Measurements from ENCODE around the gene GPR137C. TPM values are rescaled to one million over a fixed set of nuclear protein-coding genes. Genes with fewer than 3 reads are reported as not detected.

GPR137C gene
- total RNA-seq, 1 donor from 2014 or later = 0.74 TPM

GRCh38 chr14:52683985-52684520 is 131.4 kb downstream of the GPR137C start:
- intact Hi-C loops (cut with DNase I) = no loop called here

GRCh38 chr14:52686176-52686575 is 133.5 kb downstream of the GPR137C start:
- no peak for DNase-seq (ENCODE audit: extremely low spot score in 2 of 2)
- Histone ChIP-seq H3K27ac (no peak overlapping the region), H3K4me3 (no peak overlapping the region), H3K4me1 (peaks cover 12% of the 10 kb centered on the region), H3K36me3 (peaks cover 0 to 3% of the 10 kb centered on the region in 2 donors), H3K9me3 (no peaks in the 10 kb centered on the region), H3K27me3 (no peaks in the 10 kb centered on the region)
- intact Hi-C loops (cut with DNase I) = no loop called here
- no peak for TF ChIP-seq CTCF (IDR thresholded peaks at IDR 0.05)
- no peak for TF ChIP-seq POLR2A (IDR thresholded peaks at IDR 0.05)

More at GRCh38 chr14:52683985-52684520, 131.4 kb downstream of the GPR137C start:
- DNase-seq (ENCODE audit: extremely low spot score in 2 of 2) = no peak
- Histone ChIP-seq H3K27me3 (no peaks in the 10 kb centered on the region), H3K4me1 (peaks cover 12% of the 10 kb centered on the region), H3K4me3 (no peak overlapping the region), H3K36me3 (peaks cover 0 to 8% of the 10 kb centered on the region in 2 donors), H3K9me3 (no peaks in the 10 kb centered on the region), H3K27ac (no peak overlapping the region)
- TF ChIP-seq POLR2A (IDR thresholded peaks at IDR 0.05) (no peak), CTCF (IDR thresholded peaks at IDR 0.05) (no peak), POLR2AphosphoS5 (IDR thresholded peaks at IDR 0.05; ENCODE audit: insufficient read depth in 1 of 2, low read depth in 1 of 2) (no peak)

Other genes with a start within 250 kb of the GPR137C start
- 10.3 TPM for gene PTGER2, start 238.5 kb upstream of the GPR137C start, total RNA-seq
- gene TXNDC16, start 331 bp upstream of the GPR137C start, total RNA-seq = 5.9 TPM
- gene ERO1A, start 142.7 kb downstream of the GPR137C start, total RNA-seq = 50.6 TPM
- 49.6 TPM for gene PSMC6, start 154.4 kb downstream of the GPR137C start, total RNA-seq
- gene STYX, start 177.3 kb downstream of the GPR137C start, total RNA-seq = 11.5 TPM
- 11.5 TPM for gene GNPNAT1, start 238.8 kb downstream of the GPR137C start, total RNA-seq

Measured in vagina (tissue), 2 donors.